ENCODE measurements around the gene GDE1.
A peak's percentile ranks its signal among the peaks of the same experiment; 100 is the strongest.

Gene GDE1

GRCh38 chr16:19523184-19523558 is 1.3 kb upstream of the GDE1 start:
- no peak for TF ChIP-seq CTCF (IDR thresholded peaks at IDR 0.05; ENCODE audit: extremely low read depth, missing control alignments)
- no peak for DNase-seq (ENCODE audit: low spot score)

- no peak for DNase-seq (ENCODE audit: low spot score)
- no peak for TF ChIP-seq CTCF (IDR thresholded peaks at IDR 0.05; ENCODE audit: extremely low read depth, missing control alignments)
Observed at GRCh38 chr16:19522760-19523159, 862 bp upstream of the GDE1 start.

- no peak for TF ChIP-seq CTCF (IDR thresholded peaks at IDR 0.05; ENCODE audit: extremely low read depth, missing control alignments)
- DNase-seq (ENCODE audit: low spot score), result no peak
Observed at GRCh38 chr16:19522397-19522732, 467 bp upstream of the GDE1 start.

- peak; percentile 17 for DNase-seq (ENCODE audit: low spot score)
- no peak for TF ChIP-seq CTCF (IDR thresholded peaks at IDR 0.05; ENCODE audit: extremely low read depth, missing control alignments)
Observed at GRCh38 chr16:19520861-19521331, 1.0 kb downstream of the GDE1 start.

GRCh38 chr16:19518388-19518787 is 3.5 kb downstream of the GDE1 start:
- TF ChIP-seq CTCF (IDR thresholded peaks at IDR 0.05; ENCODE audit: extremely low read depth, missing control alignments), result no peak
- DNase-seq (ENCODE audit: low spot score), result no peak

GRCh38 chr16:19517424-19518089 is 4.3 kb downstream of the GDE1 start:
- no peak for DNase-seq (ENCODE audit: low spot score)
- no peak for TF ChIP-seq CTCF (IDR thresholded peaks at IDR 0.05; ENCODE audit: extremely low read depth, missing control alignments)

- no peak for TF ChIP-seq CTCF (IDR thresholded peaks at IDR 0.05; ENCODE audit: extremely low read depth, missing control alignments)
Observed at GRCh38 chr16:19515757-19516156, 6.1 kb downstream of the GDE1 start.

More at GRCh38 chr16:19515757-19516156, 6.1 kb downstream of the GDE1 start:
- DNase-seq (ENCODE audit: low spot score), result no peak
